Middle frontal gyrus (tissue), 1 donor: ENCODE measurements around the gene SPATA32.

Experiments used
- DNase-seq: peaks from one replicate; pipeline ENCODE4 v3.0.0-alpha.2; 2015; ENCODE audit warnings: low spot score; ENCODE audit errors: extremely low spot score

Gene SPATA32

GRCh38 chr17:45294506-45294905 lies 32.6 kb upstream of the SPATA32 start:
- DNase-seq: no peak

GRCh38 chr17:45293413-45294211 lies 31.7 kb upstream of the SPATA32 start:
- DNase-seq: peak; percentile 42

- DNase-seq: no peak
Observed at GRCh38 chr17:45292696-45293412, 31.0 kb upstream of the SPATA32 start.

- peak; percentile 18 for DNase-seq
Observed at GRCh38 chr17:45291171-45291805, 29.4 kb upstream of the SPATA32 start.

GRCh38 chr17:45290269-45290765 lies 28.4 kb upstream of the SPATA32 start:
- DNase-seq: no peak

GRCh38 chr17:45289301-45290268 lies 27.7 kb upstream of the SPATA32 start:
- DNase-seq: no peak

- DNase-seq: no peak
Observed at GRCh38 chr17:45288825-45289224, 26.9 kb upstream of the SPATA32 start.

GRCh38 chr17:45287526-45288500 lies 25.9 kb upstream of the SPATA32 start:
- no peak for DNase-seq

GRCh38 chr17:45286286-45286685 lies 24.4 kb upstream of the SPATA32 start:
- DNase-seq: no peak

GRCh38 chr17:45284176-45285140 lies 22.6 kb upstream of the SPATA32 start:
- DNase-seq: no peak

GRCh38 chr17:45283711-45284110 lies 21.8 kb upstream of the SPATA32 start:
- no peak for DNase-seq

- DNase-seq: no peak
Observed at GRCh38 chr17:45282683-45283644, 21.1 kb upstream of the SPATA32 start.

- DNase-seq: no peak
Observed at GRCh38 chr17:45279898-45280297, 18.0 kb upstream of the SPATA32 start.

GRCh38 chr17:45277992-45278391 lies 16.1 kb upstream of the SPATA32 start:
- DNase-seq: no peak

GRCh38 chr17:45277216-45277849 lies 15.4 kb upstream of the SPATA32 start:
- DNase-seq: peak; percentile 79

- no peak for DNase-seq
Observed at GRCh38 chr17:45276031-45276430, 14.1 kb upstream of the SPATA32 start.

- no peak for DNase-seq
Observed at GRCh38 chr17:45274033-45274432, 12.1 kb upstream of the SPATA32 start.
